K562 (cell line): ENCODE results near the gene TTC28. TPM values are rescaled to one million over a fixed set of nuclear protein-coding genes. Genes with fewer than 3 reads are reported as not detected.

Experiments used
- ATAC-seq: fragments of 200-7000 bp; cut with Tn5 transposase; 3 replicates; pipeline ENCODE4 v1.9.1; 2020; ENCODE audit warnings: moderate library complexity
- BruUV-seq: library from RNA; stranded (reverse); fragments of 400-500 nt; replicated peaks from 2 replicates; lab custom pipeline; 2021; lab: Mats Ljungman, UMichigan
- CTCF ChIA-PET: fragments of 300-600 bp; formaldehyde crosslinking; extraction: SDS; loops from one replicate; lab custom pipeline; 2021; ENCODE audit warnings: low intra/inter-chr PET ratio; lab: Yijun Ruan, JAX
- POLR2A ChIA-PET: fragments of 300-600, 350-650 bp; sonication (Branson Sonifier 250); formaldehyde crosslinking; extraction: SDS; loops from one replicate; lab custom pipeline; 2021; ENCODE audit warnings: antibody characterized with exemption, inconsistent platforms; lab: Yijun Ruan, JAX
- DNase-seq, 4 experiments: peaks; one replicate each; pipeline versions ENCODE4 v3.0.0 to v3.0.0-alpha.2; 2011 to 2018; ENCODE audit warnings: low spot score in 3 of 4, mixed read lengths in 3 of 4; ENCODE audit errors: extremely low read depth in 1 of 4
- FAIRE-seq: peaks from 2 replicates; lab custom pipeline; 2011; peaks lifted over from hg19 to GRCh38; lab: Jason Lieb, UNC
- H2AFZ ChIP-seq: 2 replicates; pipeline ENCODE4 v1.6.0; 2011; ENCODE audit warnings: low read depth, low read length, control low read depth, inconsistent platforms
- H3K27ac ChIP-seq: fragments of 200-600 bp; 3 replicates; pipeline ENCODE4 v1.8.0; 2011; ENCODE audit warnings: low read depth, mild to moderate bottlenecking, control low read depth, inconsistent platforms, low read length, moderate library complexity, mixed read lengths; ENCODE audit errors: extremely low read depth
- H3K27me3 ChIP-seq, 2 experiments: fragments of 300-600 bp in 1 of 2; 2 replicates in 1 of 2; 3 replicates in 1 of 2; pipeline versions ENCODE4 v1.6.0 to v1.8.0; 2011; ENCODE audit warnings: inconsistent platforms in 2 of 2, low read length in 2 of 2, mild to moderate bottlenecking in 1 of 2, mixed read lengths in 1 of 2, moderate library complexity in 1 of 2; ENCODE audit not compliant: control insufficient read depth in 2 of 2, insufficient read depth in 2 of 2
- H3K36me3 ChIP-seq: fragments of 300-600 bp; 3 replicates; pipeline ENCODE4 v1.8.0; 2011; ENCODE audit warnings: mild to moderate bottlenecking, low read length, inconsistent platforms; ENCODE audit not compliant: control insufficient read depth, insufficient read depth
- H3K4me1 ChIP-seq, 2 experiments: fragments of 200-600 bp in 1 of 2; replicated peaks in 1 of 2; 2 replicates in 1 of 2; 3 replicates in 1 of 2; pipeline versions ENCODE4 v1.5.1 to v1.8.0; 2011; ENCODE audit warnings: inconsistent platforms in 2 of 2, low read length in 2 of 2, mild to moderate bottlenecking in 1 of 2, mixed read lengths in 1 of 2, moderate library complexity in 1 of 2; ENCODE audit not compliant: control insufficient read depth in 2 of 2, insufficient read depth in 2 of 2
- H3K4me2 ChIP-seq: 2 replicates; pipeline ENCODE4 v1.6.1; 2011; ENCODE audit warnings: low read length, control low read depth, inconsistent platforms, mixed read lengths; ENCODE audit not compliant: insufficient read depth
- H3K4me3 ChIP-seq: fragments of 200-600 bp; sonication (generic), shearing (Covaris generic); 2 replicates; pipeline ENCODE4 v1.5.1; 2016; ENCODE audit warnings: control low read depth, inconsistent platforms
- H3K79me2 ChIP-seq: fragments of 200-600 bp; 3 replicates; pipeline ENCODE4 v1.8.0; 2011; ENCODE audit warnings: low read length, inconsistent platforms; ENCODE audit not compliant: control insufficient read depth, insufficient read depth
- H3K9ac ChIP-seq, 2 experiments: 2 replicates each; pipeline versions ENCODE4 v1.6.0 to v1.6.1; 2011; ENCODE audit warnings: low read depth in 2 of 2, low read length in 2 of 2, control low read depth in 1 of 2, inconsistent platforms in 1 of 2, mild to moderate bottlenecking in 1 of 2, mixed read lengths in 1 of 2; ENCODE audit not compliant: insufficient read depth in 1 of 2
- H3K9me1 ChIP-seq: one replicate; pipeline ENCODE4 v1.6.0; 2011; ENCODE audit warnings: inconsistent platforms, mild to moderate bottlenecking, low read length, moderate library complexity; ENCODE audit not compliant: control insufficient read depth, insufficient read depth
- H3K9me3 ChIP-seq: replicated peaks from 2 replicates; pipeline ENCODE4 v1.5.1; 2011; ENCODE audit warnings: low read depth, low read length, inconsistent platforms; ENCODE audit not compliant: control insufficient read depth, insufficient read depth
- H4K20me1 ChIP-seq: replicated peaks from 2 replicates; pipeline ENCODE4 v1.6.1; 2011; ENCODE audit warnings: low read length, inconsistent platforms, mixed read lengths; ENCODE audit not compliant: control insufficient read depth, insufficient read depth
- ASH1L ChIP-seq: fragments of 450-650 bp; IDR thresholded peaks from 2 replicates; pipeline ENCODE4 v1.6.1; 2018; ENCODE audit warnings: borderline replicate concordance, mild to moderate bottlenecking, low read depth; ENCODE audit not compliant: partially characterized antibody
- CTBP1 ChIP-seq: fragments of 450-650 bp; IDR thresholded peaks from 2 replicates; pipeline ENCODE4 v1.6.1; 2016; ENCODE audit warnings: borderline replicate concordance
- E2F4 ChIP-seq: sonication (generic); formaldehyde crosslinking; IDR thresholded peaks from 2 replicates; pipeline ENCODE4 v1.8.0; 2022; ENCODE audit warnings: mild to moderate bottlenecking, low read depth, missing genetic modification reagents
- HDAC6 ChIP-seq: IDR thresholded peaks from 2 replicates; pipeline ENCODE4 v1.6.1; 2012; ENCODE audit warnings: low read depth, mild to moderate bottlenecking, control low read depth, inconsistent platforms, low read length, moderate library complexity
- KAT7 ChIP-seq: sonication (generic); formaldehyde crosslinking; IDR thresholded peaks from 2 replicates; pipeline ENCODE4 v1.8.0; 2022; ENCODE audit warnings: missing genetic modification reagents, mild to moderate bottlenecking, borderline replicate concordance
- KDM1A ChIP-seq, 2 experiments: fragments of 450-650 bp; IDR thresholded peaks; 2 replicates each; pipeline ENCODE4 v1.6.1; 2016; ENCODE audit warnings: mild to moderate bottlenecking in 2 of 2
- KLF16 ChIP-seq: IDR thresholded peaks from 2 replicates; pipeline ENCODE4 v1.6.1; 2016; ENCODE audit warnings: antibody characterized with exemption
- KLF6 ChIP-seq: fragments of 250-450 bp; sonication (Bioruptor Pico); IDR thresholded peaks from 2 replicates; pipeline ENCODE4 v1.4.0; 2020; ENCODE audit warnings: mild to moderate bottlenecking, moderate library complexity, borderline replicate concordance
- NCOA6 ChIP-seq: fragments of 450-650 bp; IDR thresholded peaks from 2 replicates; pipeline ENCODE4 v1.6.1; 2017; ENCODE audit warnings: mild to moderate bottlenecking
- RBBP5 ChIP-seq: fragments of 200-600 bp; sonication (generic); IDR thresholded peaks from 2 replicates; pipeline ENCODE4 v1.6.1; 2012; ENCODE audit warnings: borderline replicate concordance, mild to moderate bottlenecking, low read length, control low read depth, inconsistent platforms; ENCODE audit not compliant: insufficient read depth, poor library complexity, severe bottlenecking
- SIN3B ChIP-seq: fragments of 450-650 bp; IDR thresholded peaks from 2 replicates; pipeline ENCODE4 v1.6.1; 2017; ENCODE audit warnings: low read depth, mild to moderate bottlenecking, moderate library complexity
- SNRNP70 ChIP-seq: fragments of 200-400 bp; formaldehyde crosslinking; optimal IDR thresholded peaks from 2 replicates; pipeline ENCODE3; 2017; ENCODE audit warnings: low read depth, low read length
- SREBF2 ChIP-seq: sonication (generic); formaldehyde crosslinking; IDR thresholded peaks from 2 replicates; pipeline ENCODE4 v1.4.0; 2020; ENCODE audit warnings: mild to moderate bottlenecking, missing genetic modification reagents
- TEAD1 ChIP-seq, 2 experiments: fragments of 450-650 bp in 1 of 2; sonication (generic) in 1 of 2; formaldehyde crosslinking; IDR thresholded peaks; 2 replicates each; pipeline versions ENCODE4 v1.4.0 to v1.8.0; 2020 to 2022; ENCODE audit warnings: mild to moderate bottlenecking in 2 of 2, missing genetic modification reagents in 1 of 2
- WHSC1 ChIP-seq: IDR thresholded peaks from one replicate; pipeline ENCODE4 v1.6.1; 2012; ENCODE audit warnings: low read length, control low read depth, inconsistent platforms
- ZNF143 ChIP-seq: sonication (generic); formaldehyde crosslinking; IDR thresholded peaks from 2 replicates; pipeline ENCODE4 v1.9.0; 2022; ENCODE audit warnings: mild to moderate bottlenecking, missing genetic modification reagents
- WGBS: fragments of 100-300 bp; shearing (Covaris generic); methylation state at CpG from one replicate; pipeline ENCODE4 v1.1.6; 2016; ENCODE audit warnings: low coverage, mixed read lengths; ENCODE audit not compliant: insufficient coverage; ENCODE audit errors: missing lambda C conversion rate; 5-methylcytosine and 5-hydroxymethylcytosine counted together
- in situ Hi-C: fragments of 300-500 bp; cut with MboI; formaldehyde crosslinking; loops from 4 replicates; pipeline ENCODE4 v1.15.0; 2018; ENCODE audit warnings: inconsistent platforms, mixed read lengths
- intact Hi-C: fragments of 100-400 bp; cut with micrococcal nuclease; formaldehyde crosslinking; loops from 2 replicates; pipeline ENCODE4 v1.14.2; 2022
- polyA plus RNA-seq, 8 experiments: library from polyadenylated mRNA; depleted of rRNA in 4 of 8; stranded (reverse) in 5 of 8; unstranded in 3 of 8; fragments of >200 nt; fragmentation: Nextera tagmentation in 2 of 8; fragmentation: Illumina TruSeq in 1 of 8; extraction: Ambion mirVana in 2 of 8; extraction: Trizol in 1 of 8; gene quantifications; 2 replicates each; pipeline versions ENCODE4 v1.2.1 to v1.2.3, GENCODE V29; 2011 to 2014; ENCODE audit warnings: inconsistent platforms in 1 of 8, missing spikeins in 1 of 8
- total RNA-seq, 7 experiments: library from RNA; depleted of rRNA in 6 of 7; stranded (reverse); fragments of >200 nt in 6 of 7; fragmentation: Illumina TruSeq in 2 of 7; extraction: Trizol in 2 of 7; gene quantifications; 2 replicates each; pipeline versions ENCODE4 v1.2.1 to v1.2.3, GENCODE V29; 2011 to 2021; ENCODE audit warnings: low replicate concordance in 1 of 7
- TF ChIP-seq, protein P1 (sequence below): IDR thresholded peaks from 2 replicates; pipeline ENCODE4 v1.6.1; 2012; ENCODE audit warnings: low read depth, low read length, improper control_type of control experiment, borderline replicate concordance
- TF ChIP-seq, protein P2 (sequence below): fragments of 250-450 bp; sonication (Bioruptor Pico); IDR thresholded peaks from 2 replicates; pipeline ENCODE4 v1.4.0; 2020; ENCODE audit warnings: borderline replicate concordance

The TTC28 gene
- total and polyA plus RNA-seq, 9 of the 15 experiments (the other 6 are each of a cell fraction or from before 2014, with no cell fraction given): 0.22 to 10.7 (median 3.1) TPM

GRCh38 chr22:28333088-28333487 is 346.6 kb downstream of the TTC28 start (continued):
- TF ChIP-seq, protein P1, sequence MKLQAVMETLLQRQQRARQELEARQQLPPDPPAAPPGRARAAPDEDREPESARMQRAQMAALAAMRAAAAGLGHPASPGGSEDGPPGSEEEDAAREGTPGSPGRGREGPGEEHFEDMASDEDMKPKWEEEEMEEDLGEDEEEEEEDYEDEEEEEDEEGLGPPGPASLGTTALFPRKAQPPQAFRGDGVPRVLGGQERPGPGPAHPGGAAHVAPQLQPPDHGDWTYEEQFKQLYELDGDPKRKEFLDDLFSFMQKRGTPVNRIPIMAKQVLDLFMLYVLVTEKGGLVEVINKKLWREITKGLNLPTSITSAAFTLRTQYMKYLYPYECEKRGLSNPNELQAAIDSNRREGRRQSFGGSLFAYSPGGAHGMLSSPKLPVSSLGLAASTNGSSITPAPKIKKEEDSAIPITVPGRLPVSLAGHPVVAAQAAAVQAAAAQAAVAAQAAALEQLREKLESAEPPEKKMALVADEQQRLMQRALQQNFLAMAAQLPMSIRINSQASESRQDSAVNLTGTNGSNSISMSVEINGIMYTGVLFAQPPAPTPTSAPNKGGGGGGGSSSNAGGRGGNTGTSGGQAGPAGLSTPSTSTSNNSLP: no peak
- TF ChIP-seq CTBP1 (no peak), HDAC6 (no peak), SREBF2 (CRISPR knock-in tag) (no peak), SIN3B (no peak)

DNA sequence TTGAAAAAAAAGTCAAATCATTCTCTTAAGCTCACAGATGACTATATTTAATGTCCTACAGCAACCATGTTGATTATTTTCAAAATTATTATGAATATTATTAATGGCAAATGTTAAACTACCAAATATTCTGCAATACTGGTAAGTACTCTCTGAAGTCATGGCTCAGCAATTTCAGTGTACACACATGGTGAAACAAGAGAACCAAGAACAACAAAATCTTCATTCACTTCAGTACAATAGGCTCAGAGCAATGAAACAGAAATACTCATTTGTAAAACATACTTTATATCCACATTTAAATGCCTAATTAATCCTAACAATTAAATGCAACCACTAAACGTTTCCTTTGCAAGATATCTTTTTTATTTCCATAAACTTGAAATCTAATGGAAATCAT is 347.2 kb downstream of the TTC28 start:
- ChIA-PET POLR2A (interaction anchor here (1.0 kb wide), 1 partner anchor 9 kb away, joined by 4 read pairs; no protein-coding TSS in a partner anchor), CTCF (no interaction called here)
- Histone ChIP-seq H3K36me3 (no peaks in the 10 kb centered on the region), H3K9me1 (no peaks in the 10 kb centered on the region), H4K20me1 (no peaks in the 10 kb centered on the region), H3K79me2 (no peaks in the 10 kb centered on the region), H3K9ac (no peak overlapping the region), H3K27me3 (no peaks in the 10 kb centered on the region), H3K4me1 (no peaks in the 10 kb centered on the region), H2AFZ (no peak overlapping the region), H3K4me3 (no peak overlapping the region), H3K27ac (no peak overlapping the region), H3K4me2 (no peak overlapping the region), H3K9me3 (no peaks in the 10 kb centered on the region)
- DNase-seq: no peak
- ATAC-seq: no peak
- in situ Hi-C loops (no loop called here), intact Hi-C loops (no loop called here)
- 0% methylated on average over 1 of the region's 1 CpG for WGBS
- TF ChIP-seq, protein P2, sequence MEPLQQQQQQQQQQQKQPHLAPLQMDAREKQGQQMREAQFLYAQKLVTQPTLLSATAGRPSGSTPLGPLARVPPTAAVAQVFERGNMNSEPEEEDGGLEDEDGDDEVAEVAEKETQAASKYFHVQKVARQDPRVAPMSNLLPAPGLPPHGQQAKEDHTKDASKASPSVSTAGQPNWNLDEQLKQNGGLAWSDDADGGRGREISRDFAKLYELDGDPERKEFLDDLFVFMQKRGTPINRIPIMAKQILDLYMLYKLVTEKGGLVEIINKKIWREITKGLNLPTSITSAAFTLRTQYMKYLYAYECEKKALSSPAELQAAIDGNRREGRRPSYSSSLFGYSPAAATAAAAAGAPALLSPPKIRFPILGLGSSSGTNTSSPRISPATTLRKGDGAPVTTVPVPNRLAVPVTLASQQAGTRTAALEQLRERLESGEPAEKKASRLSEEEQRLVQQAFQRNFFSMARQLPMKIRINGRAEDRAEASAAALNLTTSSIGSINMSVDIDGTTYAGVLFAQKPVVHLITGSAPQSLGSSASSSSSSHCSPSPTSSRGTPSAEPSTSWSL (CRISPR knock-in tag): no peak
- no peak for TF ChIP-seq KDM1A (IDR thresholded peaks at IDR 0.05)
- no peak for TF ChIP-seq WHSC1
- no peak for TF ChIP-seq NCOA6
- TF ChIP-seq E2F4: no peak
- TF ChIP-seq TEAD1 (CRISPR knock-in tag; IDR thresholded peaks at IDR 0.05): no peak
- TF ChIP-seq KAT7: no peak
- no peak for TF ChIP-seq RBBP5
- no peak for TF ChIP-seq KLF6 (CRISPR knock-in tag)
- TF ChIP-seq ASH1L: no peak
- TF ChIP-seq ZNF143 (CRISPR knock-in tag): no peak
- TF ChIP-seq KLF16: no peak
- no peak for TF ChIP-seq SNRNP70
- BruUV-seq: no TSS peak
- no peak for FAIRE-seq
